CD4-positive, alpha-beta T cell treated with Interleukin-15 for 4 hours (primary cell): ENCODE data around the gene BLOC1S1.

Experiments used
- DNase-seq: peaks from one replicate; pipeline ENCODE4 v3.0.0-alpha.2; 2020; ENCODE audit warnings: low spot score

The BLOC1S1 gene

DNA sequence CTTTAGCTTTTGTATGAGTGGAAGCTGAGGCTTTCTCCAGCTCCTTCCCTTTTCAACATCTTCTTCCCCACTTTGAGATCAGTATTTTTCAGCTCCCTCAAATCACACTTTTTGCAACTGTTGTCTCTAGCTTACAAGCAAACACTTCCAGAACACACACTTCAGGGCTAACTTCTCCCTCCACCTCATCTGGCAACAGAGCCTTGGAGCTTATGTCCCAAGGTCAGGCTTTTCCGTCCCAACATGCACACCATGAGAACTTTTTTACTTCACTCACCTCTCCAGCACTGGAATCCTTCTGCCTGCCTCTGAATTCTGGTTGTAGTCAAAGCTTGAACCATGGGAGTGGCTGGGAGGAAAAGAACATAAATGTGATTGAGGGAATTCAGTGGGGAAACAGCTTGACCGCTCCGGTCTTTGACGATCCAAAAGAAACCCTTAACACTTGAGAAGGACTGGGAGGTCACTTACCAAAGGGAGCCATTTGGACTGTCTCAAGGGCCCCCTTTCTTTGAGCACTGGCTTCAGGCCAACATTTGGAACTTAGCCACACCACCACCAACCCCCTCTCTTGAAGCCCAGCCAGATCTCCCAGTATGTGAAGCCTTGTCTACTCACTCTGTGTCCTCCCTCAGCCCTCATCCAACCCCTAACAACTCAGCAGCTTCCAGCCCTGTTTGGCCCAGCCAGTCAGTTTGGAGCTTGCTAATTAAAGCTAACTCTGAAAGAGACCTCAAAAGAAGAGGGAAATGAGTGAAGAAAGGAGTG lies 3.9 kb upstream of the BLOC1S1 start:
- DNase-seq = no peak

DNA sequence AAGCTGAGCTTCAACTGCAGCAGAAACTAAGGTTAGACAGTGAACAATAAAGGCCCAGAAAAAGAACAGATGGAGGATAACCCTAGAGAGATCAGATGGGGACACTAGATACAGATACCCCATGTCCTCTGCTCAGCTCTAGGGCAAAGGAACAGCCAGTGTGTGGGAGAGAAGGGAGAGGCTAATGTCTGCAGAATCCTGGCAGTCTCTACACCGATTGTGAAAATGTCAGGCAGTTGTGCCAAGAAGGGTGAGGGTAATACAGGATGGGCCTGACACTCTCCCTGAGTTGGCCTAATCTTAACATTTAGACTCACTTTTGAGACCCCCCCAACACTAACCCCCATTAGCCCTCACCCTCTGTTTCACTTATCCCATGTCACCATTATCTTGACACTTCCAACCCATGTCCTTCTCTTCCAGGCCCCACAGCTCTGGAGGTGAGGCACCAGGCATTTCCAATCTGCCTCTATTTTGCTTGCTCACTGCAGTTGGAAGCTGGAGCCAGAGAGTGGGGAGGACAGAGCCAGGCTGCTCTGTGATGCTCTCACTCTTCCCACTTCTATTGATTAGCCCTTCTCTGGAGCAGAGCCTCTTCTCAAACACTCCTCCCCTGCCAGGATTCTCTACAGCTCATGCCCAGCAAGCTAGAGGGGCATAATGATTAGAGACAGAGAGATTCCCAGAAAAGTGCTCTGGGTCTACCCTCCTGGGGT lies 3.0 kb upstream of the BLOC1S1 start:
- no peak for DNase-seq

DNA sequence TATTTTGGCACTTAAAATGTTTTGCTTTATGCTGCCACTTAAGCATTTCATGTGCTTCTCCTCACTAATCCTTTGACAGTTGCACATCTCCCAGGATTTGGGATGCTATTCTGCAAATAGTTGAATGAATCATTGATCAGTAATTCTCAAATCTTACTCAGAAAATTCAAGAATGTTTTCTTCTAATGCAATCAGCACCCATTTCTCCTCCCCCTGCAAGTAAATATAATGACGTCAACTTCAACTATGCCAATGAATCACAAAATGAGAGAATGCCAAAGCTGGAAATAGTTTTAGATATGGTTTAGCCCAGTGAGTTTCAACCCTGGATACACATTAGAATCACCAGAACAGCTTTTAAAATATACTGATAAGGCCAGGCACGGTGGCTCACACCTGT lies 2.1 kb upstream of the BLOC1S1 start:
- no peak for DNase-seq

DNA sequence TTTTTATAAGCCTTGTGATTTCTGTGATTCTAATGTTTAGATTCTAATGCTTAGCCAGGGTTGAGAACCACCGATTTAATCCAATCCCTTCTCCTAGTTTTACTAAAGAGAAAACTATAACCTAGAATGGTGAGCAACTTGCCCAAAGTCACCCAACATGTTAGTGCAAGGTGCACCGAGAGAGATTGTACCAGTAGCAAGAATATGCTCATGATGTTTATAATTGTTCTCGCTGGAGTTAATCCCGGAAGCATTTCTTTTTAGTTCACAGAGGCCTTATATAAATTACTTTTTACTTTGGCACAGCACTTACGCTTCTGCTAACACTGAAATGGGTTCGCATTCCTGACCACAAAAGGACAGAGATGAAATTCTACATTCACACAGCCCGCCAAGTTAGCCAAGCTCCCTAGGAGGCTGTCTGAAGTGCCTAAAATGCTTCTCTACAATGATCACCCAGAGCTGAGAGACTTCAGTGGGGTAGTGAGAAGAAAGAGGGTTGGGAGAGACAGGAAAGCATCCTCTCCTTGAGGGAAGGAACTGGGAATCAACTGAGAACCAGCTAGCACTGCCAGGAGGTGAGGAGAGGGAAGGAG lies 579 bp upstream of the BLOC1S1 start:
- DNase-seq = no peak

DNA sequence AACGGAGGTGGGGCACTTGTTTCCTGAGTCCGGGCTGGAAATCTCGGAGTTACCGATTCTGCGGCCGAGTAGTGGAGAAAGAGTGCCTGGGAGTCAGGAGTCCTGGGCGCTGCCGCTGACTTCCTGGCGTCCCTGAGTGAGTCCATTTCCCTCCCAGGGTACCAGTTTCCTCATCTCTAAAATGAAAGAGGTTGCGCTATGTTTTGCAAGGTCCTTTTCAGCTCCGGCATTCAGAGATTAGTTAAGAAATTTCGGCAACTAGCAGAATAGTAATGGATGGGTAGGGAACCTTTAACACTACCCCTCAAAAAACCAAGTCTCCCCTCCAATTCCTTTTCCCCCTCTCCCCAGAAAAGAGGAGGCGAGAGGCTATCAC lies 724 bp downstream of the BLOC1S1 start:
- DNase-seq = no peak

DNA sequence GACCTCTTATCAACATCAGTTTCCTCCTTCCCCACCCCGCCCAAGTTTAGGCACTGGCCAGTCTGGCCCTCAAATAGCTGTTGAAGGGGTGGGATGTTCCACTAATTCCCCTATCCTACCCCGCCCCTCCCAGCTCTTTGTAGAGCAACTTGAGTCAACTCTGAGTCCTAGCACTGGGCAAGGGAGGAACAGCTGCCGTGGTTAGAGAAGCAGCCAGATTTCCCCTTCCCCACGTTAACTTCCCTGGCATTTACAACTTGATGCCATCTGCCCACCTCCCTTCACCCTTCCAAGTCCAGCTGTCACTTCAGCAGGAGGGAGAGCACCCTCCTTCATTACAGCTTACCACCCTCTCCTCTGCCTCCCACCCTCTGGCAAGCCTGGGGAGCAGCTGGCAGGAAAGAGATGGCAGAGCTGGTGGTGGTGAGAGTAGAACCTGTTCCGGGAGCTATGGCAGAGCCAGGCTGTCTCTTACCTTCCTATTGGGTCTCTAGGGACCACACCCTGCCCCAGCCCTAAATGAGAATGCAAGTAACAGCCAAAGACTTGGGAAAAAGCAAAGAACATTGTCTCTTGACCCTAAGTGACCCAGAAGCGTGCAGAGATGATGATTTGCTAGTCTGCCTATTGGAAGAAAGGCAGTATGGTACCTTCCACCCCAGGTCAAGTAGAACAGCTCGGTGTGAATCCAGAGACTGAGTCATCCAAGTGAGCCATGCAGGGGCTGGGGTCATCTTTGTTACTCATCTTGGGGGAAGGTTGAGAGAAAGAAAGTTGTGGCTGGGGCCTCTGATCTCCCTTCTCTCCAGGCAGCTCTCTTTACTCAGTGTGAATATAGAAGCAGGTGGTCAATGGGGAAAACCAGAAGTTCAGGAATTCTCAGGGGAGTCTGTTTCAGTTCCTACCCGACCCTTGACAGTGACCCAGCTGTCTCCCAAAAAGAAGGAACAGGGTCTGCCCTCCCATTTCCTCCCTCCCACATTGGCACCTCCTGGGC lies 1.5 kb downstream of the BLOC1S1 start:
- peak; percentile 27 for DNase-seq

DNA sequence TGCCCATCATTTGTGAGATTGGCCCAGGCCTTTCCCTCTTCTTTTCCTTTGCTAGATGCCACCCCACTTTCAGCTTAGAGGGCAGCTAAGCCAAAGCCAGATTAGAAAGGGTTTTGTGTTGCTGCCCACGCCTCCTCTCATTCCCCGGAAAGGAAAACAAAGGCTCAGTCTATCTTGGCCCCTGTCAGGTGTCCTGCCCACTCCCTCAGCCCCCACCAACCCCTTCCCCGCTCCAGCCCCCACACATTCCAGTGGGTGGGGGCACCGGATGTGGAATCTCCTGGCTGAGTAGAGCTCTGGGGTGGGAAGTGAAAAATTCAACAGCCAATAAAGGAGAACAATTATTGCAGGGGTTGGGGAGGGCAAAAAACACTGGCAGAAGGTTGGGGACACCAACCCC lies 2.2 kb downstream of the BLOC1S1 start:
- DNase-seq = no peak

DNA sequence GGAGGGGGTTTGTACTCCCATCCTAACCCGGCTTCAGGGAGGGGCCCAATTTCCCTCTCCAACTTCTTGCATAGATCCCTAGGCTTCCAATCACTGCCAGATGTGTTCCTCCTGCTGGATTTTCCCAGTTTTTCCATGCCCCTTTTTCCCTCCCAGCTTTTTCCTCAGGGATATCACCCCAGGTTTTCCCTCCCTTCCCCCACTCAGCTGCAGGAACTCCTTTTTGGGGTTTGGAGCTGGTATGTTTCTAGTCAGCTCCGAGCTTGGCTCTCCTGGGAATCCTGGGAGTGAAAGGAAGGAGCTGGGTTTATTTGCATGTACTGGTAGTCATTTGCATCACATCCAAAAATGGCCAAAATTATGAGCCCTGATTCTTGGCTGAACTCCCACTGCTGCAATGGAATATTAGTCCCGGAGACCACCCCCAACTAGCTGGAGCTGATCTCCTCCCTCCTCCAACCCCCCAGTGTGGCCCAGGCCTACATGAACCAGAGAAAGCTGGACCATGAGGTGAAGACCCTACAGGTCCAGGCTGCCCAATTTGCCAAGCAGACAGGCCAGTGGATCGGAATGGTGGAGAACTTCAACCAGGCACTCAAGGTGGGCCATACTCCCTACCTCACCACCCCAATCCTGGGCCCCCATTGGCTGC lies 2.9 kb downstream of the BLOC1S1 start:
- no peak for DNase-seq

DNA sequence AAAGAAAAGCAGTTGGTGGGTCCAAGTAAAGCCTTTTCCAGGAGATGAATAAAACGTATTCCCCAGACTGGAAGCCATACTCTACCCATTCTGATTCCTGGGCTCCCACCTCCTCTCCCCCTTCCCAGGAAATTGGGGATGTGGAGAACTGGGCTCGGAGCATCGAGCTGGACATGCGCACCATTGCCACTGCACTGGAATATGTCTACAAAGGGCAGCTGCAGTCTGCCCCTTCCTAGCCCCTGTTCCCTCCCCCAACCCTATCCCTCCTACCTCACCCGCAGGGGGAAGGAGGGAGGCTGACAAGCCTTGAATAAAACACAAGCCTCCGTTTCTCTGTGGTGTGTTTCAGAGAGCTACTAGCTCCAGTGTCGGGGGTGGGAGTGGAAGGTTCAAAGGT lies 3.5 kb downstream of the BLOC1S1 start:
- DNase-seq = no peak

DNA sequence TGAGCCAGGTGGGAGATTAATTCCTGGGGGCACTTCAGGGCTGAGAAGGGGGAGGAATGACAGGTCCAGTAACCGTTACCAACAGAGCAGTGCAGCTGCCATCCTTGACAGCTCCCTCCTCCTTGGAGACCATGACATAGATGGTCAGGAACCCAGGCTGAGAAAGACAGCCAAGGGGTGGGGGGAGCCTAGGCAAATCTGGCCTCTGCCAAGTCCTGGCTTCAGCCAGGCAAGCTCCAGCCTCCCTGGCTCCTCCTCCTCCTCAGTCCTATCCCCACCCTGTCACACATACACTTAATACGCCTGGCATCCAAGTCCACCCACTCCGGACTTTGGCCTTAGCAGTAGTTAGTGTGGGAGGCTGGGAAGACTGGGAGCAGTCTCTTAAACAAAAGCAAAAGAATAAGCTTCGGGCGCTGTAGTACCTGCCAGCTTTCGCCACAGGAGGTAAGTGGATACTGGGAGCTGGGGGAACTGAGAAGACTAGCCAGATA lies 4.3 kb downstream of the BLOC1S1 start, which contains the start of gene RDH5:
RDH5 (plus strand) TSS at position 323 of the 494 bp plus-strand sequence. CDS start 792 bp downstream, outside the sequence.
- DNase-seq = no peak

DNA sequence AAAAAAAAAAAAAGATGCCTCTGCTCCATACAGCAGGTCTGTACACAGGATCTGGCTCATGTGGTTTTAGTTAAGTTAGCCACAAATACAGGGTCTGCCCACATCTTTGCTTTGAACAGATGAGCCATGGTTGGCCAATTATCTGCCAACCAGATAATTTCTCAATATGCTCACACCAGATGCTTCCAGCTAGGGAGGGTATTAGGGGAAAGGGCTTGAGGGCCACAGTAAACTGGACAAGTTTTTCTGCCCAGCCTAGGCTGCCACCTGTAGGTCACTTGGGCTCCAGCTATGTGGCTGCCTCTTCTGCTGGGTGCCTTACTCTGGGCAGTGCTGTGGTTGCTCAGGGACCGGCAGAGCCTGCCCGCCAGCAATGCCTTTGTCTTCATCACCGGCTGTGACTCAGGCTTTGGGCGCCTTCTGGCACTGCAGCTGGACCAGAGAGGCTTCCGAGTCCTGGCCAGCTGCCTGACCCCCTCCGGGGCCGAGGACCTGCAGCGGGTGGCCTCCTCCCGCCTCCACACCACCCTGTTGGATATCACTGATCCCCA lies 5.1 kb downstream of the BLOC1S1 start:
- no peak for DNase-seq

DNA sequence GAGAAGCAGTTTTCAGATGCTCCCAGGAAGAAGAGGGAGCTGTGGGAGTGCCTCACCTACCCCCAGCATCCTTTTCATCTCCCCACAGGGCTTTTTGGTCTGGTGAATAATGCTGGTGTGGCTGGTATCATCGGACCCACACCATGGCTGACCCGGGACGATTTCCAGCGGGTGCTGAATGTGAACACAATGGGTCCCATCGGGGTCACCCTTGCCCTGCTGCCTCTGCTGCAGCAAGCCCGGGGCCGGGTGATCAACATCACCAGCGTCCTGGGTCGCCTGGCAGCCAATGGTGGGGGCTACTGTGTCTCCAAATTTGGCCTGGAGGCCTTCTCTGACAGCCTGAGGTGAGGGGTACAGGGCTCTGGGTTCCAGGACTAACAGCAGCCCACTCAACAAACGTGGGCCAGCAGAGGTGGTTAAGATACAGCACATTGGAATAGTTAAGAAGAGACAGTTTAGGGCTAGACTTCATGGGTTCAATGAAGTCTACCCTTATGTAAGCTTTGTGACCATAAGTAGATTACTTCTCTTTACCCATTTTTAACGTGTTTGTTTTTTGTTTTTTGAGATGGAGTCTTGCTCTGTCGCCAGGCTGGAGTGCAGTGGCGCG lies 5.9 kb downstream of the BLOC1S1 start:
- DNase-seq = no peak

DNA sequence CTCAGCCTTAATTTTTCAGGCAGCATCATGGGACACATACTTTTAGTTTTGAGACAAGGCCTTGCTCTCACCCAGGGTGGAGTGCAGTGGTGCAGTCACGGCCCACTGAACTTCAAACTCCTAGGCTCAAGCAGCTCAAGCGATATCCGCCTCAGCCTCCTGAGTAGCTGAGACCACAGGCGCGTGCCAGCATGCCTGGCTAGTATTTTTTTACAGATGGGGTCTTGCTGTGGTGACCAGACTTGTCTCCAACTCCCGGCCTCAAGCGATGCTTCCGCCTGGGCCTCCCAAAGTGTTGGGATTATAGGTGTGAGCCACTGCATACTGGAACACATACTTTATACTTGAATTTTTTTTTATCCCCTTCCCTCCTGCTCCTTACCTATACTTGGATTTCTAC lies 7.1 kb downstream of the BLOC1S1 start:
- no peak for DNase-seq

DNA sequence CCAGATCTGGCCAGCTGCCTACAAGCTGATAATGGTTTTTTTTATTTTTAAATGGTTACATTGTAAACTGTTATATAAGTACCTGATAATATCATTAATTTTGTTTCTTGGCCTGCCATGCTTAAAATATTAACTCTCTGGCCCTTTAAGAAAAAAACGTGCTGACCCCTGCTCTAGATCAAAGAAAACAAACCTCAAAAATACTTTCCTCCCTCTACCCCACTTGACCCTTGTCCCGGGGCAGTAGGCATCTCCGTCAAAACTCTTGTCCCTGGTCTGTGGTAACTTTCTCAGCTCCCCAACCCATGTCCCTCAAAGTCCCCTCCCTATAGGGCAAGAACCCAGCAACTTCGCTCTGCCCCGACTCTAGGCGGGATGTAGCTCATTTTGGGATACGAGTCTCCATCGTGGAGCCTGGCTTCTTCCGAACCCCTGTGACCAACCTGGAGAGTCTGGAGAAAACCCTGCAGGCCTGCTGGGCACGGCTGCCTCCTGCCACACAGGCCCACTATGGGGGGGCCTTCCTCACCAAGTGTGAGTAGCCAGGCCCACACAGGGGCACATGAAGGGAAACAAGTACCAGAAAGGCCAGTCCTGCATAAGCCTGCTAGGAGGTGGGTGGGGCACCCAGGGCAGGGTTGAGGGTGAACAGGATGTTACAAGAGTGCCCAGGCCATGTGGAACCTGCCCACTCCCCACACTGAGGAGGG lies 7.8 kb downstream of the BLOC1S1 start:
- no peak for DNase-seq

DNA sequence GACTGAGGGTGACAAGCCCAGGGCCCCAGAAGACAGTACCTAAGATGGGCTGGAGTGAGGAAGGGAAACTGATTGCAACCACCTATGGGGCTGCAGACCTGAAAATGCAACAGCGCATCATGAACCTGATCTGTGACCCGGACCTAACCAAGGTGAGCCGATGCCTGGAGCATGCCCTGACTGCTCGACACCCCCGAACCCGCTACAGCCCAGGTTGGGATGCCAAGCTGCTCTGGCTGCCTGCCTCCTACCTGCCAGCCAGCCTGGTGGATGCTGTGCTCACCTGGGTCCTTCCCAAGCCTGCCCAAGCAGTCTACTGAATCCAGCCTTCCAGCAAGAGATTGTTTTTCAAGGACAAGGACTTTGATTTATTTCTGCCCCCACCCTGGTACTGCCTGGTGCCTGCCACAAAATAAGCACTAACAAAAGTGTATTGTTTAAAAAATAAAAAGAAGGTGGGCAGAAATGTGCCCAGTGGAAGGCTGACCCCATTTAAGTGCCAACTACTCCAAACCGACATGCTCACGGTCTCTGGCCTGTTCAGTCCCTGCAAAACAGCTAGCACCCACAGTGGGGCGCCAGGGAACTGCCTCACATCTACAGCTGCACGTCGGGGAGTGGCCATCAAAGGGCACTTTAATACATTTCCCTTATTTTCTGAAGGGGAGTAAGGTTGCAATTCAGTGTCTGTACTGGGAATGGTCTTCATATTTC lies 8.5 kb downstream of the BLOC1S1 start:
- peak; percentile 67 for DNase-seq

DNA sequence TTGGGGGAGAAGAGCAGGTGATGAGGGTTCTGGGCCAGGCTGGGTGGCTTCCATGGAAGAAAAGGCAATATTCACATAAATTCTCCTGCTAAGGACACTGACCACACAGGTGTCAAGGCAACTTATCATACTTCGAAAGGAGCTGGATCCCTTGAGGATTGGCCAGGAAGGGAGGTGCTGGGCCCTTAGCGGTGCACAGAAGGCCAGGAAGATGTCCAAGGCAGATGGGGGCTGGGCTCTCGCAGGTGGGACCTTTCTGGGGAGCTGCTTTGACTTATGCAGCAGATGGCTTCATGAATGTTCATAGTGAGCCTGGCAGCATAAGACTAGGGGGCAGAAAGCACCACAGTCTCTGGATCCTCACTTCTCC lies 9.1 kb downstream of the BLOC1S1 start:
- DNase-seq = no peak

DNA sequence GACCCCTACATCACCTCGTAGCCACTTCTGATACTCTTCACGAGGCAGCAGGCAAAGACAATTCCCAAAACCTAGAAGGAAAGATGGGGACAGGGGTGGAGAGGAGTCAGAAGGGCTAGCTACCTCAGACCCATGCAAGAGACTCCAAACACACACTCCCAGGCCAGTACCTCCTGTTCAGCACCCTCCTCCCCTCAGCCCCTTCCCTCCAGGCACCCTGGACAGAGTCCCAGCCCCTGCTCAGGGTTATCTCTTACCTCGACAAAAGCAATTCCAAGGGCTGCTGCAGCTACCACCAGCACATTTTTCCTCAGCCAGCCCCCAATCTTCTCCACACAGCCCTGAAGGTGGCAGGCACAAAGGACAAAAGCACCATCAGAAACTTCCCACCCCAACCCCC lies 9.7 kb downstream of the BLOC1S1 start:
- DNase-seq = no peak

DNA sequence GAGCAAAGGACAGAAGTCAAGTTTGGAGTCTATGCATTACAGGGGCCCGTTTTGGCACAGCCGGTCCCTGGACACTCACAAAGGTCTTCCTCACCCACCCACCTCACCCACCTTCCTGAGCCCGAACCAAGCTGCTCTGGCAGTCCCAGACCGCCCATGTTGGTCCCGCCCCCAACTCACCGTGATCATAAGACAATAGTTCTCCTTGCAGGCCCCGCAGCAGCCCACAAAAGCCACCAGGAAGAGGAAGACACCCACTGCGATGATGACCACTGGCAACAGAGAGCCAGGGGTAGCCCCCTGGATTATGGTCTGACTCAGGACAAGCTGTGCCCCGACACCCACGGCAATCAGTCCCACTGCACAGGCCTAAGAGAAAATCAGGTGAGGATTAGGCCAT lies 11.1 kb downstream of the BLOC1S1 start:
- DNase-seq = no peak

DNA sequence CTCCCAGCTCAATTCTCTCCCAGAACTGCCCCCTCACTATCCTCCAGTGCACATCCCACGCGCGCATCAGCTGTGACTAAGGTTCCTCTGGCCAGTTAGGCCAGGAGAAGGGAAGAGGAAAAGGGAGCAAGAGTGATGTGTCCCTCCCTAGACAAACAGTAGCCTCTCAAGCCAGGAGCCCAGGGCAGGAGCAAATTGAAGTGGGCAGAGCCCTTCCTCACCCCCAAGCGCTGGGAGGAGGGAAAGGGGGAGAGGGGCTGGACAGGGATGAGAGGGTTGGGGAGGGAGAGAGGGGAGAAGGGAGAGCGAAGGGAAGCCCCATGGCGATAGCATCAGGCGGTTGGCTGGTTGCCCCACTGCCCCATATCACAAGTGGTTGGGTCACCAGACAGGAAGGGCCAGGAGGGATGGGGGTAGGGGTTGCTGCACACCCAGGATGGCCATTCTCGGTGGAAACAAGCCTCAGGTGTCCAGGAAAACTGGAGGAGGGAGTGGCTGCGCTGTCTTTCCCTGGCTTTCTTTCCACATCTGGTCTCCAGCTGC lies 11.9 kb downstream of the BLOC1S1 start:
- no peak for DNase-seq
